Chondrocyte (in vitro differentiated cells): ENCODE data around the gene AASS. TPM values are rescaled to one million over a fixed set of nuclear protein-coding genes. Genes with fewer than 3 reads are reported as not detected.

ENCODE experiments used
- DNase-seq: peaks from one replicate; pipeline ENCODE4 v3.0.0; 2021; ENCODE audit warnings: mixed read lengths, low spot score
- H3K27ac Mint-ChIP-seq: one replicate; pipeline ENCODE4 v1.8.0; 2021; ENCODE audit warnings: mild to moderate bottlenecking, moderate library complexity, mixed read lengths; ENCODE audit not compliant: unreplicated experiment
- H3K27me3 Mint-ChIP-seq: 2 replicates; pipeline ENCODE4 v1.8.0; 2021; ENCODE audit warnings: low read depth, mixed read lengths
- H3K36me3 Mint-ChIP-seq: 2 replicates; pipeline ENCODE4 v1.8.0; 2021; ENCODE audit warnings: low read depth, mixed read lengths
- H3K4me1 Mint-ChIP-seq: 2 replicates; pipeline ENCODE4 v1.8.0; 2021; ENCODE audit warnings: low read depth, mild to moderate bottlenecking, mixed read lengths
- H3K4me3 Mint-ChIP-seq: one replicate; pipeline ENCODE4 v1.8.0; 2021; ENCODE audit warnings: mild to moderate bottlenecking, moderate library complexity, mixed read lengths; ENCODE audit not compliant: unreplicated experiment
- H3K9me3 Mint-ChIP-seq: 2 replicates; pipeline ENCODE4 v1.8.0; 2021; ENCODE audit warnings: low read depth, mixed read lengths
- total RNA-seq: library from RNA; stranded (reverse); gene quantifications from 3 replicates; pipeline ENCODE4 v1.2.1, GENCODE V29; 2021
- TF ChIP-seq, protein P1 (sequence below): fragments of 200-600 bp; sonication (generic); IDR thresholded peaks from 2 replicates; pipeline ENCODE4 v1.5.0; 2021; ENCODE audit warnings: antibody characterized with exemption, mild to moderate bottlenecking, moderate library complexity

AASS gene
- total RNA-seq, 1 donor from 2014 or later = 7.3 TPM

DNA sequence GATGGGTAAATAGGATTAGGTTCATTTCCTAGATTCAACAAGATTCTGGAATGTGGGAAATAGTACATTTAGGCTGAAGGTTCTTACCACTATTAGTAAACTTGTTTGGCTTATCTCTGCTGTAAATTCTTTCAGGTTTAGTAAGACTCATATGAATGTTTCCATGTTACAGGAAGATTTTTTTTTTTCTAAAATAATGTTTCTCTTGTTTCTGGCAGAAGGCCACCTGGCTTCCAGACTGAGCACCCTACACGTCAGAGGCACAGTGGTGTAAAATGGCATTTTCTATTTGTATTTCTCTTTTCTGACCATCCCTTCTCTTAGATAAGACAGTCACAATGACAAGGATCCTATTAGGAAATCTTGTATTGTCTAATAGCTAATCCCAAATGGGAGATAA lies 22.7 kb upstream of the AASS start:
- Mint-ChIP-seq H3K4me3 (no peak overlapping the region), H3K4me1 (peaks cover 6% of the 10 kb centered on the region), H3K27me3 (peaks cover 1% of the 10 kb centered on the region), H3K27ac (no peak overlapping the region), H3K36me3 (no peaks in the 10 kb centered on the region), H3K9me3 (no peaks in the 10 kb centered on the region)
- TF ChIP-seq, protein P1, sequence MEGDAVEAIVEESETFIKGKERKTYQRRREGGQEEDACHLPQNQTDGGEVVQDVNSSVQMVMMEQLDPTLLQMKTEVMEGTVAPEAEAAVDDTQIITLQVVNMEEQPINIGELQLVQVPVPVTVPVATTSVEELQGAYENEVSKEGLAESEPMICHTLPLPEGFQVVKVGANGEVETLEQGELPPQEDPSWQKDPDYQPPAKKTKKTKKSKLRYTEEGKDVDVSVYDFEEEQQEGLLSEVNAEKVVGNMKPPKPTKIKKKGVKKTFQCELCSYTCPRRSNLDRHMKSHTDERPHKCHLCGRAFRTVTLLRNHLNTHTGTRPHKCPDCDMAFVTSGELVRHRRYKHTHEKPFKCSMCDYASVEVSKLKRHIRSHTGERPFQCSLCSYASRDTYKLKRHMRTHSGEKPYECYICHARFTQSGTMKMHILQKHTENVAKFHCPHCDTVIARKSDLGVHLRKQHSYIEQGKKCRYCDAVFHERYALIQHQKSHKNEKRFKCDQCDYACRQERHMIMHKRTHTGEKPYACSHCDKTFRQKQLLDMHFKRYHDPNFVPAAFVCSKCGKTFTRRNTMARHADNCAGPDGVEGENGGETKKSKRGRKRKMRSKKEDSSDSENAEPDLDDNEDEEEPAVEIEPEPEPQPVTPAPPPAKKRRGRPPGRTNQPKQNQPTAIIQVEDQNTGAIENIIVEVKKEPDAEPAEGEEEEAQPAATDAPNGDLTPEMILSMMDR = no peak
- no peak for DNase-seq

DNA sequence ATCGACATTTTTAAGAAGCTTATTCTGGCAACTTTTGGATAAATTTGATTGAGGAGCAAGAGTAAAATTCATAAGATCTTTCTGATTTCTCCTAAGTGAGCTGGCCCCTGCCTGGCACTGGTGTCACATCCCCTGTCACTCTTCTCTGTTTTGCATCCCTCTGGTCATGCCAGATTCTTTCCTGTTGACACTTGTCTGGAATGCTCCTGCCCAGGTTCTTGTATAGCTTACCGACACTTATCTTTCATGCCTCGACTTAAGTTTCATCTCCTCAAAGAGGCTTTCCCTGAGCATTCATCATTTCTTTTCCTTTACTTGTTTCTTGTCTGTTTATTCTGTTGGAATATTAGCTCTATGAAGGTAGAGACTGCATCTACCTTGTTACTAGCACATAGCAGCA lies 22.2 kb upstream of the AASS start:
- Mint-ChIP-seq H3K27me3 (peaks cover 1% of the 10 kb centered on the region), H3K4me1 (peaks cover 11% of the 10 kb centered on the region), H3K27ac (no peak overlapping the region), H3K9me3 (no peaks in the 10 kb centered on the region), H3K4me3 (no peak overlapping the region), H3K36me3 (no peaks in the 10 kb centered on the region)
- DNase-seq = no peak
- TF ChIP-seq, protein P1 = no peak

DNA sequence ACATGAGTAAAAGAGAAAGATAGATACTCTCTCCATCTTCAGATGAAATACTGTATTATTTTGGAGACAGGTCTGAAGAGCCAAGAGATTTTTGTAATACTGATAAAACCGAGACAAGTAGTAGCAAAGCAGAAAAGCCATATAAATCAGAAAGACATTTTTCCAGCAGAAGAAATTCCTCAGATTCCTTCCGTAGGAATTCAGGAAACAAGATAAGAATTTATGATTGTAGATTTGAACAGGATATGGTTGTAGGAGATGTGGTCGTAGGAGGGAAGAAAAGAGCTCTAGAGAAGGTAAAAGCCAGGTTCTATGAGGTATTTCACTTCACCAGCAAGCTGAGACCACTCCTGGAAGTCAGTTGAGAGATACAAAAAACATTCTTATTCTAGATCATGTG lies 17.6 kb upstream of the AASS start:
- Mint-ChIP-seq H3K27me3 (no peaks in the 10 kb centered on the region), H3K27ac (no peak overlapping the region)
- TF ChIP-seq, protein P1 = no peak

DNA sequence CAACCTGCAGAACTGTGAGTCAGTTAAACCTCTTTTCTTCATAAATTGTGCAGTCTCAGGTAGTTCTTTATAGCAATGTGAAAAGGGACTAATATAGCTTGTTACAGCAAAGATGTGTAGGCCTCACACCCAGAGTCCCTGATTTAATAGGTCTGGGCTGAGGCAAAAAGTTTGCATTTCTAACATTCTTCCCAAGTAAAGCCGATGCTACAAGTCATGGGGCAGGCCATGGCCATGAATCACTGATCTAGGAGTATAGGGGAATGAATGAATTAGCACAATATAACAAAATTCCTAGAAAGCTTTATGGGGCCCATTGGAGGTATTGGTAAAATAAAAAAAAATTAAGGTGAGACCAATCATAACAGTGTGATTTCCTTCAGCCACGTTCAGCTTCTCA lies 11.5 kb upstream of the AASS start:
- Mint-ChIP-seq H3K36me3 (no peaks in the 10 kb centered on the region), H3K9me3 (no peaks in the 10 kb centered on the region), H3K27me3 (no peaks in the 10 kb centered on the region), H3K4me1 (peaks cover under 1% of the 10 kb centered on the region), H3K27ac (no peak overlapping the region), H3K4me3 (no peak overlapping the region)
- TF ChIP-seq, protein P1 = no peak
- no peak for DNase-seq

More for the DNA sequence above, 17.6 kb upstream of the AASS start:
- no peak overlapping the region for H3K4me3 Mint-ChIP-seq
- peaks cover 12% of the 10 kb centered on the region for H3K4me1 Mint-ChIP-seq
- no peaks in the 10 kb centered on the region for H3K9me3 Mint-ChIP-seq
- H3K36me3 Mint-ChIP-seq = no peaks in the 10 kb centered on the region
- no peak for DNase-seq

DNA sequence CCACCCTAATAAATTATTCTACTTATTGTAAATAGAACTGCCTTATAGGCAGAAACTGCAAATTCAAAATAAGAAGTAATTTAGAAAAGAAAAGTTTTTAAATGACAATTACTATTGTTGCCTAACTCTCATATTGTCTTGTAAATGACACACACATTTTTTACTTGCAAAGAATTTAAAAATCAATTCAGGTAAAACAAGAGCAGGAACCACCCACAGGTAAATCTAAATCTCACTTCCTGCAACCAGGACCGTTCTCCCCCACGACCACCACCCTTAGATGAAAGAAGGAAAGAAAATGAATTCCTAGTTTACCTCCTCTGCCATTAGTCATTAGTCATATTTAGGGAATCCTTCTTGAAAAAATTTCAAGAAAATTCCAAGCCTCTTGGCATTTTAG lies 4.8 kb upstream of the AASS start:
- TF ChIP-seq, protein P1 = no peak
- no peak for DNase-seq
- Mint-ChIP-seq H3K4me3 (no peak overlapping the region), H3K27ac (no peak overlapping the region), H3K9me3 (no peaks in the 10 kb centered on the region), H3K4me1 (peaks cover 6% of the 10 kb centered on the region), H3K36me3 (no peaks in the 10 kb centered on the region), H3K27me3 (no peaks in the 10 kb centered on the region)
